GM12878 (cell line): Measurements from ENCODE around the gene TEX44. TPM values are rescaled to one million over a fixed set of nuclear protein-coding genes. Genes with fewer than 3 reads are reported as not detected.

Experiments used
- ATAC-seq: fragments of 200-7000 bp; cut with Tn5 transposase; 3 replicates; pipeline ENCODE4 v1.9.1; 2020; ENCODE audit warnings: mild to moderate bottlenecking, moderate library complexity
- Bru-seq: library from RNA; stranded (reverse); fragments of 400-500 nt; gene quantifications from one replicate; lab custom pipeline; 2021; lab: Mats Ljungman, UMichigan
- BruChase-seq, 2 experiments: library from RNA; stranded (reverse); fragments of 400-500 nt; gene quantifications; one replicate each; lab custom pipeline; 2021; lab: Mats Ljungman, UMichigan
- BruUV-seq: library from RNA; stranded (reverse); fragments of 400-500 nt; replicated peaks from 2 replicates; lab custom pipeline; 2021; lab: Mats Ljungman, UMichigan
- CTCF ChIA-PET: fragments of 300-600 bp; sonication (Branson Sonifier 250); formaldehyde crosslinking; extraction: SDS; loops from one replicate; lab custom pipeline; 2021; ENCODE audit warnings: inconsistent platforms; lab: Yijun Ruan, JAX
- POLR2A ChIA-PET: fragments of 350-600 bp; formaldehyde crosslinking; extraction: SDS; loops from one replicate; lab custom pipeline; 2021; ENCODE audit warnings: inconsistent platforms; lab: Charles Lee
- RAD21 ChIA-PET: fragments of 300-600 bp; sonication (Branson Sonifier 250); formaldehyde crosslinking; loops from one replicate; lab custom pipeline; 2023; ENCODE audit warnings: antibody characterized with exemption; ENCODE audit not compliant: unreplicated experiment; lab: Charles Lee
- SMC1A ChIA-PET: fragments of 300-600 bp; sonication (Branson Sonifier 250); formaldehyde crosslinking; loops from one replicate; lab custom pipeline; 2023; ENCODE audit not compliant: unreplicated experiment, uncharacterized antibody; lab: Charles Lee
- DNase-seq: peaks from one replicate; pipeline ENCODE4 v3.0.0-alpha.2; 2011; ENCODE audit warnings: low read depth, low spot score
- FAIRE-seq: peaks from 3 replicates; lab custom pipeline; 2011; peaks lifted over from hg19 to GRCh38; lab: Jason Lieb, UNC
- H2AFZ ChIP-seq: 2 replicates; pipeline ENCODE4 v1.6.0; 2011; ENCODE audit warnings: low read depth, low read length, control low read depth; ENCODE audit not compliant: control insufficient read depth
- H3K27ac ChIP-seq: 2 replicates; pipeline ENCODE4 v1.5.1; 2011; ENCODE audit warnings: control low read depth; ENCODE audit not compliant: control insufficient read depth, insufficient read depth
- H3K27me3 ChIP-seq, 2 experiments: replicated peaks in 1 of 2; 2 replicates each; pipeline versions ENCODE4 v1.6.0 to v1.6.1; 2011; ENCODE audit warnings: low read length in 1 of 2; ENCODE audit not compliant: control insufficient read depth in 2 of 2, insufficient read depth in 2 of 2
- H3K36me3 ChIP-seq, 2 experiments: 2 replicates each; pipeline ENCODE4 v1.5.1; 2011; ENCODE audit warnings: low read length in 1 of 2; ENCODE audit not compliant: control insufficient read depth in 2 of 2, insufficient read depth in 2 of 2
- H3K4me1 ChIP-seq: 2 replicates; pipeline ENCODE4 v1.6.1; 2011; ENCODE audit warnings: mild to moderate bottlenecking, low read length, moderate library complexity, mixed read lengths; ENCODE audit not compliant: control insufficient read depth, insufficient read depth
- H3K4me2 ChIP-seq: 2 replicates; pipeline ENCODE4 v1.6.0; 2011; ENCODE audit warnings: control low read depth; ENCODE audit not compliant: control insufficient read depth, insufficient read depth
- H3K4me3 ChIP-seq: fragments of 200-600 bp; sonication (generic); 2 replicates; pipeline ENCODE4 v1.5.1; 2016
- H3K79me2 ChIP-seq: 2 replicates; pipeline ENCODE4 v1.6.0; 2011; ENCODE audit warnings: low read length; ENCODE audit not compliant: control insufficient read depth, insufficient read depth
- H3K9ac ChIP-seq: 2 replicates; pipeline ENCODE4 v1.8.0; 2011; ENCODE audit warnings: low read length, control low read depth, mixed read lengths; ENCODE audit not compliant: control insufficient read depth, insufficient read depth
- H3K9me3 ChIP-seq: replicated peaks from 3 replicates; pipeline ENCODE4 v1.5.1; 2011; ENCODE audit warnings: mild to moderate bottlenecking, low read length; ENCODE audit not compliant: control insufficient read depth, insufficient read depth
- H4K20me1 ChIP-seq: 2 replicates; pipeline ENCODE4 v1.6.0; 2011; ENCODE audit not compliant: control insufficient read depth, insufficient read depth
- EED ChIP-seq: sonication (generic); IDR thresholded peaks from 2 replicates; pipeline ENCODE4 v1.6.1; 2016; ENCODE audit warnings: antibody characterized with exemption, low read depth
- EP300 ChIP-seq, 2 experiments: fragments of 150-350 bp in 1 of 2; IDR thresholded peaks; 2 replicates each; pipeline ENCODE4 v1.6.1; 2011 to 2012; ENCODE audit warnings: low read depth in 2 of 2, low read length in 2 of 2, borderline replicate concordance in 1 of 2, improper control_type of control experiment in 1 of 2, inconsistent platforms in 1 of 2; ENCODE audit not compliant: control insufficient read depth in 1 of 2
- ETV6 ChIP-seq, 2 experiments: fragments of 450-650 bp in 1 of 2; IDR thresholded peaks in 1 of 2; conservative IDR thresholded peaks in 1 of 2; 2 replicates each; pipeline ENCODE4 v1.6.1; 2014; ENCODE audit warnings: antibody characterized with exemption in 1 of 2, borderline replicate concordance in 1 of 2, low read depth in 1 of 2, mild to moderate bottlenecking in 1 of 2, moderate library complexity in 1 of 2
- NRF1 ChIP-seq: conservative IDR thresholded peaks from 2 replicates; pipeline ENCODE4 v1.6.1; 2011; ENCODE audit warnings: mild to moderate bottlenecking, low read depth, low read length, improper control_type of control experiment
- YBX1 ChIP-seq: fragments of 450-650 bp; IDR thresholded peaks from 2 replicates; pipeline ENCODE4 v1.6.1; 2016; ENCODE audit warnings: antibody characterized with exemption
- WGBS: methylation state at CpG from one replicate; pipeline ENCODE4 v1.1.6; 2016; ENCODE audit warnings: low lambda C conversion rate; ENCODE audit not compliant: insufficient replicate concordance, insufficient coverage; ENCODE audit errors: missing lambda C conversion rate; 5-methylcytosine and 5-hydroxymethylcytosine counted together
- in situ Hi-C: fragments of 300-500 bp; cut with MboI; formaldehyde crosslinking; loops from 9 replicates; pipeline ENCODE4 v1.14.3; 2018; ENCODE audit warnings: mixed read lengths
- intact Hi-C: fragments of 100-400 bp; cut with micrococcal nuclease; formaldehyde crosslinking; loops from one replicate; pipeline ENCODE4 v1.14.2; 2022; ENCODE audit not compliant: unreplicated experiment
- long read RNA-seq, 2 experiments: library from polyadenylated mRNA; unstranded; transcript quantifications; one replicate each; pipeline ENCODE4 v2.0.0, GENCODE V29; 2019 to 2020
- polyA minus RNA-seq, 3 experiments: library from RNA; depleted of rRNA, polyadenylated mRNA; stranded (reverse); fragments of >200 nt; gene quantifications; 2 replicates each; pipeline ENCODE4 v1.2.3, GENCODE V29; 2011
- polyA plus RNA-seq, 11 experiments: library from polyadenylated mRNA; depleted of rRNA in 4 of 11; unstranded in 6 of 11; stranded (reverse) in 5 of 11; fragments of >200 nt; fragmentation: Nextera tagmentation in 4 of 11; fragmentation: Illumina TruSeq in 1 of 11; extraction: Ambion mirVana in 4 of 11; extraction: Trizol in 1 of 11; gene quantifications; 1 replicate in 1 of 11; 2 replicates in 10 of 11; pipeline versions ENCODE4 v1.2.1 to v1.2.3, GENCODE V29; 2011 to 2016; ENCODE audit warnings: inconsistent platforms in 2 of 11, missing spikeins in 2 of 11, low read depth in 1 of 11
- total RNA-seq, 4 experiments: library from RNA; depleted of rRNA in 3 of 4; stranded (reverse); fragments of >200 nt in 3 of 4; fragmentation: Illumina TruSeq in 1 of 4; extraction: Trizol in 1 of 4; gene quantifications; 2 replicates each; pipeline versions ENCODE4 v1.2.1 to v1.2.3, GENCODE V29; 2013 to 2021
- TF ChIP-seq, protein P1 (sequence below): fragments of 450-650 bp; conservative IDR thresholded peaks from 2 replicates; pipeline ENCODE4 v1.6.1; 2017; ENCODE audit warnings: mild to moderate bottlenecking, moderate library complexity

TEX44 gene
- not detected in 2 replicates for total RNA-seq (2013; cell fraction: nucleolus; rRNA removed)
- not detected in 2 replicates for total RNA-seq (2014; rRNA removed)
- not detected in 2 replicates for total RNA-seq (2014; rRNA removed; fragmentation: Illumina TruSeq; extraction: Trizol)
- not detected in 2 replicates for total RNA-seq (2021)
- polyA plus RNA-seq (2011; ENCODE audit: low read depth) = not detected
- polyA plus RNA-seq (2011; rRNA removed) = not detected in 2 replicates
- not detected in 2 replicates for polyA plus RNA-seq (2011; cell fraction: cytosol; rRNA removed)
- not detected in 2 replicates for polyA plus RNA-seq (2011; cell fraction: nucleus; rRNA removed)
- polyA plus RNA-seq (2012) = 0.11 TPM in 1 of 2 replicates, not detected in the other
- polyA plus RNA-seq (2014; fragmentation: Illumina TruSeq; extraction: Trizol) = not detected in 2 replicates
- polyA plus RNA-seq (2014; fragmentation: Nextera tagmentation; extraction: Ambion mirVana) = not detected
- polyA plus RNA-seq (2014; rRNA removed) = not detected in 2 replicates
- not detected for polyA plus RNA-seq (2016; fragmentation: Nextera tagmentation; extraction: Ambion mirVana)
- polyA minus RNA-seq (2011; rRNA and poly(A)+ RNA removed) = not detected in 2 replicates
- not detected in 2 replicates for polyA minus RNA-seq (2011; cell fraction: cytosol; rRNA and poly(A)+ RNA removed)
- not detected in 2 replicates for polyA minus RNA-seq (2011; cell fraction: nucleus; rRNA and poly(A)+ RNA removed)
- not detected for Bru-seq, nascent RNA
- BruChase-seq, experiment 1, labeled RNA remaining after a 6-hour chase = not detected
- not detected for BruChase-seq, experiment 2, labeled RNA remaining after a 2-hour chase
- long read RNA-seq, experiment 1 = 0 reads
- long read RNA-seq, experiment 2 = 0 reads

DNA sequence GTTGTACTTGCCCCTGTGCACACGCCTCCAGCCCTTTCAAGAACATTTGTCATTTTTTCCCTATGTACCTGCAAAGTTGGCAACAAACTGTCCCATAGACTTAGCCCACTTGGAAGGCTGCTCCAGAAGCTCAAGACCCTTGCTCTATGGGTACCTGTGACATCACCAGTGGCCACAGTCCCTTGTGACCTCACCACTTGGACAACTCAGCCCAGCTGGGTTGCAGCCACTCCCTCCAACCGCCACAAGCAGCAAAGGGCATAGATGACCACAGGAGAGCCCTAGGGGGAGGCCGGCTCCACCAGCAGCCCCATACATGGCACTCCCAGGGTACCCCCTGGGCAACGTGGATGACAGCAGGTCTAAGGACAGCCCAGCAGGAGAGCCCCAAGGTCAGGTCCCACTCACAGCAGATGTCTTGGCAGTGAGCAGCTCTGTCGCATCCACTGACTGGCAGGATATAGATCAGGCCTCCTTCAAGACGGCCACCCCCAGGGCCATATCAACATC lies at the start of gene TEX44:
TEX44 (plus strand) TSS at position 229 of the 510 bp plus-strand sequence; CDS start at position 317, 88 bp downstream.
- ATAC-seq (no peak), FAIRE-seq (no peak), DNase-seq (no peak)
- Histone ChIP-seq H3K4me1 (peaks cover 23% of the 10 kb centered on the region), H3K9me3 (no peaks in the 10 kb centered on the region), H3K4me2 (no peak within 1 kb of the TSS), H3K4me3 (no peak within 1 kb of the TSS), H3K9ac (no peak within 1 kb of the TSS), H4K20me1 (no peaks in the 10 kb centered on the region), H3K27me3 (no peaks in the 10 kb centered on the region), H3K79me2 (no peaks in the 10 kb centered on the region), H3K27ac (no peak within 1 kb of the TSS), H3K36me3 (no peaks in the 10 kb centered on the region), H2AFZ (no peak within 1 kb of the TSS)
- CTCF ChIA-PET = interaction anchor here (0.8 to 2.8 kb wide), 4 partner anchors 9 to 152 kb away, joined by 3 to 12 read pairs (median 6); no protein-coding TSS in a partner anchor
- RAD21 ChIA-PET = no interaction called here
- BruUV-seq = no TSS peak
- WGBS = 37% methylated on average over 6 of the region's 6 CpGs
- no peak for TF ChIP-seq EP300 (IDR thresholded peaks at IDR 0.05; ENCODE audit: borderline replicate concordance in 1 of 2, control insufficient read depth in 1 of 2, low read depth in 2 of 2, low read length in 2 of 2)
- TF ChIP-seq ETV6 (conservative IDR thresholded peaks at IDR 0.05 in 1 of 2, IDR thresholded peaks at IDR 0.05 in 1 of 2; ENCODE audit: borderline replicate concordance in 1 of 2, low read depth in 1 of 2) = no peak
- TF ChIP-seq EED = no peak
- no peak for TF ChIP-seq NRF1
- TF ChIP-seq, protein P1, sequence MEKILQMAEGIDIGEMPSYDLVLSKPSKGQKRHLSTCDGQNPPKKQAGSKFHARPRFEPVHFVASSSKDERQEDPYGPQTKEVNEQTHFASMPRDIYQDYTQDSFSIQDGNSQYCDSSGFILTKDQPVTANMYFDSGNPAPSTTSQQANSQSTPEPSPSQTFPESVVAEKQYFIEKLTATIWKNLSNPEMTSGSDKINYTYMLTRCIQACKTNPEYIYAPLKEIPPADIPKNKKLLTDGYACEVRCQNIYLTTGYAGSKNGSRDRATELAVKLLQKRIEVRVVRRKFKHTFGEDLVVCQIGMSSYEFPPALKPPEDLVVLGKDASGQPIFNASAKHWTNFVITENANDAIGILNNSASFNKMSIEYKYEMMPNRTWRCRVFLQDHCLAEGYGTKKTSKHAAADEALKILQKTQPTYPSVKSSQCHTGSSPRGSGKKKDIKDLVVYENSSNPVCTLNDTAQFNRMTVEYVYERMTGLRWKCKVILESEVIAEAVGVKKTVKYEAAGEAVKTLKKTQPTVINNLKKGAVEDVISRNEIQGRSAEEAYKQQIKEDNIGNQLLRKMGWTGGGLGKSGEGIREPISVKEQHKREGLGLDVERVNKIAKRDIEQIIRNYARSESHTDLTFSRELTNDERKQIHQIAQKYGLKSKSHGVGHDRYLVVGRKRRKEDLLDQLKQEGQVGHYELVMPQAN = no peak
- TF ChIP-seq YBX1 = no peak
- SMC1A ChIA-PET = no interaction called here
- intact Hi-C loops = no loop called here
- POLR2A ChIA-PET = no interaction called here
- in situ Hi-C loops = no loop called here
